GM21447 (cell line): ENCODE results near the gene SELENOV.

ENCODE experiments used
- ATAC-seq: cut with Tn5 transposase; IDR thresholded peaks from one replicate; pipeline ENCODE4 v1.9.1; 2021; ENCODE audit not compliant: unreplicated experiment

The SELENOV gene

GRCh38 chr19:39492788-39493187 lies 22.2 kb upstream of the SELENOV start:
- no peak for ATAC-seq

GRCh38 chr19:39494661-39495060 lies 20.3 kb upstream of the SELENOV start:
- ATAC-seq: no peak

- ATAC-seq: no peak
Measured at GRCh38 chr19:39496063-39496462, 18.9 kb upstream of the SELENOV start.

- no peak for ATAC-seq
Measured at GRCh38 chr19:39497701-39497995, 17.3 kb upstream of the SELENOV start.

DNA sequence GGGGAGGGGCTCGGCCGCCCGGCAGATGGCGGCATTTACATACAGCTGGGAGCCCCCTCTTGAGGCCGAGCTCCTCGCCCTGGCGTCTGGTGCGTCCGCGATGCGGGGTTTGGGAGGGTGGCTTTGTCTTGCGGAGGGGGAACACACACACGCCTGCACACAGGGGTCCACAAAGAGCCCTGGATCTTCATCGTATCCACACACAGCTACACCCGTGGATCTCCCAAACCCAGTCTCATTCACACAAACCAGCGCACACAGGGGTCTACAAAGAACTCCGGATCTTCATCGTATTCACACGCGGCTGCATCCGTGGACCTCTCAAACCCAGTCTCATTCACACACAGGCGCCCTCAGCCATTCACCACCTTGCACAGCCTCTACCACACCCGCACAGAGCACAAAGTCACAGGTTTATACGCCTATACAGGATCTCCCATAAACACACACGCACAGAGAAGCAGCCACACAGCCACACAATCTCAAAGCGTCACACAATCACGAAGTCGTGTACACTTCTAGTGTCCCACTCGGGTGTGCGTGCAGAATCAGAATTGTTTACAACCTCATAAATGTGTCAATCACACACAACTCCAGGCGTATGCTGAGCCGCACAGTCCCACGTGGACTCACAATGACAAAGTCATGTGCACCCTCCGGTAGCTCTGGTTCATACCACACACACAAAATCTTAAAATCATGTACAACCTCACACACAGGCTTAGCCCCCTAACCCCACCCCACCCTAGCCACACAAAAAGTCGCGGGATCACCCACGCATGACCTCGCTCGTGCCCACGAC lies 16.7 kb upstream of the SELENOV start:
- no peak for ATAC-seq

DNA sequence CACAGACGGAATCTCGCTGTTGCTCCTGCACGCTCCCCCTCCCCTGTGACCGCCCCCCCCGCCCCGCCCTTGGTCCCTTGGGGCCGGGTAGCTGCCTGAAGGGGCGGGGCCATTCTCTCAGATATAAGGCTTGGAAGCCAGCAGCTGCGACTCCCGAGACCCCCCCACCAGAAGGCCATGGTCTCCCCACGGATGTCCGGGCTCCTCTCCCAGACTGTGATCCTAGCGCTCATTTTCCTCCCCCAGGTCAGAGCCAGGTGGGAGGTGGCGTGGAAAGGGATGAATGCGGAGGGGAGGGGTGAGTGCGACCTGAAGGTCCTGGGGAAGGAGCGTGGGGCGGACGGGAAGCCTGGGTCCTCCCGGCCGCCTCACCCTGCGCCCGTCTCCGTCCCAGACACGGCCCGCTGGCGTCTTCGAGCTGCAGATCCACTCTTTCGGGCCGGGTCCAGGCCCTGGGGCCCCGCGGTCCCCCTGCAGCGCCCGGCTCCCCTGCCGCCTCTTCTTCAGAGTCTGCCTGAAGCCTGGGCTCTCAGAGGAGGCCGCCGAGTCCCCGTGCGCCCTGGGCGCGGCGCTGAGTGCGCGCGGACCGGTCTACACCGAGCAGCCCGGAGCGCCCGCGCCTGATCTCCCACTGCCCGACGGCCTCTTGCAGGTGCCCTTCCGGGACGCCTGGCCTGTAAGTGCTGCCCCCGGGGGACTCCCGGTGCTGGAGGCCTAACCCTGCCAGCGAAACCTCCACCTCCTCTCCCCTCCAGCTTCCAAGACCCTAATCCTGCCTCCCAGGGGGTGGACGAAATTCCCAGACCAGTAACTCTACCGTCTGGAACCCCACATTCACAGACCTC lies 15.9 kb upstream of the SELENOV start, which contains the start of gene DLL3:
Gene DLL3 (plus strand): TSS at position 150 of the 845 bp plus-strand sequence. CDS start 28 bp downstream, at position 178.
- no peak for ATAC-seq

DNA sequence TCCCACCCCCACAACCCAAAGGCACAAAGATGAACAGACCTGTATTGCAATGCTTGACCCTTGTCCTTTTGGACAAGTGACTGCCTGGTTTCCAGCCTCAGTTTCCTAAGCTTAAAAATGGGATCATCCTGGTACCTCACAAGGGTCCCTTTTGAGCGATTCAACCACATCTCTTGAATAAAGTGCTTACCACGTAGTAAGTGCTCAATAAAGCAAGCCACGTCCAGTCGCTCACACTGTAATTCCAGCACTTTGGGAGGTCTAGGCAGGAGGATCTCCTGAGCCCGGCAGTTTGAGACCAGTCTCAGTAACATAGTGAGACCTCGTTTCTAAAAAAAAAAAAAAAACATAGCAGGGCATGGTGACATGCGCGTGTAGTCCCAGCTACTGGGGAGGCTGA lies 15.0 kb upstream of the SELENOV start:
- no peak for ATAC-seq

DNA sequence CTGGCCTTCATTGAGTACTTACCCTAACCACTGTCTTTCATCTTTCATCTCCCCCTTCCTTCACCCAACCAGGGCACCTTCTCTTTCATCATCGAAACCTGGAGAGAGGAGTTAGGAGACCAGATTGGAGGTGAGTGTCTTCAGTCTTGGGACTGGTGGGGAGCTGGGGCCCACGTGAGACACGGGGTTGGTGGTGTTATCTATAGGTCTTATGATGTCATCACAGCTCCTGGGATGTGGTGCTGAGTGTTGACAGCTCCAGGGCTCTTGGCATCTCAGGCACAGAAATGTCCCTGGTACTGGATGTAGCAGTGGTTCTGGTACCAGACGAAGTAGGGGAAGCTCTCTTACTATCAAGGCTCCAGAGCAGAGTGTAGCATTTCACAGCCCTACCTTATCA lies 14.4 kb upstream of the SELENOV start:
- no peak for ATAC-seq

- ATAC-seq: no peak
Measured at GRCh38 chr19:39501340-39501739, 13.6 kb upstream of the SELENOV start.

- ATAC-seq: no peak
Measured at GRCh38 chr19:39502640-39503417, 12.1 kb upstream of the SELENOV start.

DNA sequence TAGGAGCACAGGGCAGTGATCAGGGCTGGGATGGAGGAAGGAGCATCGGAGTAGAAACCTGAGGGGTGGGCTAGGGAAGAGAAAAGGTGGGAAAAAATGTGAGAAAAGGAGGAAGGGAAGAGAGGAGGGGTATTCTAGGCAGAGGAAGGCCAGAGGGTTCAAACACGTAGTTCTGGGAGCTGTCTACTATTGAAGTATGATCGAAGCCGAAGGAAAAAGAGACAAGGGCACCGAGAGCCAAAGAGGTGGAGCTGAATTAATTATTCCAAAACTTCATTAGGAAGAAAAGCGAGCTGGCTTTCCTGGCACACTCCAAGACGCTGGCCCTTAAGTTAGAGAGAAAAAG lies 8.4 kb upstream of the SELENOV start:
- no peak for ATAC-seq

DNA sequence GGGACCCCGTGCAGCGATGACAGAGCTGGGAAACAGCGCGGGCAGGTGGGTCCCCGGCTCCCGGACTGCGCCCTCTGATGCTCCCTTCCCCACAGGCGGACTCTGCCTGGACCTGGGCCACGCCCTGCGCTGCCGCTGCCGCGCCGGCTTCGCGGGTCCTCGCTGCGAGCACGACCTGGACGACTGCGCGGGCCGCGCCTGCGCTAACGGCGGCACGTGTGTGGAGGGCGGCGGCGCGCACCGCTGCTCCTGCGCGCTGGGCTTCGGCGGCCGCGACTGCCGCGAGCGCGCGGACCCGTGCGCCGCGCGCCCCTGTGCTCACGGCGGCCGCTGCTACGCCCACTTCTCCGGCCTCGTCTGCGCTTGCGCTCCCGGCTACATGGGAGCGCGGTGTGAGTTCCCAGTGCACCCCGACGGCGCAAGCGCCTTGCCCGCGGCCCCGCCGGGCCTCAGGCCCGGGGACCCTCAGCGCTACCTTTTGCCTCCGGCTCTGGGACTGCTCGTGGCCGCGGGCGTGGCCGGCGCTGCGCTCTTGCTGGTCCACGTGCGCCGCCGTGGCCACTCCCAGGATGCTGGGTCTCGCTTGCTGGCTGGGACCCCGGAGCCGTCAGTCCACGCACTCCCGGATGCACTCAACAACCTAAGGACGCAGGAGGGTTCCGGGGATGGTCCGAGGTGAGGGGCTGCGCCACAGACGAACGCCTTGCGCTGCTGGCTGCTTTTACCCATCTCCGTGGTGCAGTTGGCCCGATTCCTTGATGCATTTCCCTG lies 7.8 kb upstream of the SELENOV start:
- no peak for ATAC-seq

DNA sequence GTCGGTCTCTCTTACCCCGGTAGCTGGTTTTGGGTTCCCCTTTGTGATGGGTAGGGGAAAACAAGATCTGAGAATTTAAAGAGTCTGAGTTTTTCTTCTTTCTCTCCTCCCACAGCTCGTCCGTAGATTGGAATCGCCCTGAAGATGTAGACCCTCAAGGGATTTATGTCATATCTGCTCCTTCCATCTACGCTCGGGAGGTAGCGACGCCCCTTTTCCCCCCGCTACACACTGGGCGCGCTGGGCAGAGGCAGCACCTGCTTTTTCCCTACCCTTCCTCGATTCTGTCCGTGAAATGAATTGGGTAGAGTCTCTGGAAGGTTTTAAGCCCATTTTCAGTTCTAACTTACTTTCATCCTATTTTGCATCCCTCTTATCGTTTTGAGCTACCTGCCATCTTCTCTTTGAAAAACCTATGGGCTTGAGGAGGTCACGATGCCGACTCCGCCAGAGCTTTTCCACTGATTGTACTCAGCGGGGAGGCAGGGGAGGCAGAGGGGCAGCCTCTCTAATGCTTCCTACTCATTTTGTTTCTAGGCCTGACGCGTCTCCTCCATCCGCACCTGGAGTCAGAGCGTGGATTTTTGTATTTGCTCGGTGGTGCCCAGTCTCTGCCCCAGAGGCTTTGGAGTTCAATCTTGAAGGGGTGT lies 7.1 kb upstream of the SELENOV start:
- ATAC-seq: no peak

GRCh38 chr19:39508629-39509028 lies 6.3 kb upstream of the SELENOV start:
- no peak for ATAC-seq

GRCh38 chr19:39509233-39509632 lies 5.7 kb upstream of the SELENOV start:
- ATAC-seq: no peak

- no peak for ATAC-seq
Measured at GRCh38 chr19:39512988-39513387, 2.0 kb upstream of the SELENOV start.

GRCh38 chr19:39515551-39516191 lies 732 bp downstream of the SELENOV start:
- ATAC-seq: no peak

DNA sequence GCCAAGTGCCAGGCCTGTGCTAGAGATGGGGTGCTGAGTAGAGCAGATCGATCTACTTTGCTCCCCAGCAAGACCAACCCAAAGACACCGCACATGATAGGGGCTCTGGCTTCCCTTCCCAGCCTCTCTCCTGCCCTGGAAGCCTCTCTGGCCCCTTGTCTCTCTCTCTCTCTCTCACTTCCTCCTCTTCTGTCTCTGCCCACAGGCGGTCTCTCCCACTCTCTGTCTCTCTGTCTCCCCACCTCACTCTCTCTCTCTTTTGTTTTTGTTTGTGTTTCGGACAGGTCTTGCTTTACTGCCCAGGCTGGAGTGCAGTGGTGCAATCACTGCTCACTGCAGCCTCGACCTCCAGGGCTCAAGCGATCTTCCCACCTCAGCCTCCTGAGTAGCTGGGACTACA lies 1.3 kb downstream of the SELENOV start:
- no peak for ATAC-seq

- no peak for ATAC-seq
Measured at GRCh38 chr19:39517432-39517831, 2.5 kb downstream of the SELENOV start.

GRCh38 chr19:39518458-39518857 lies 3.5 kb downstream of the SELENOV start:
- no peak for ATAC-seq
